GM21390 (cell line): ENCODE measurements around the gene DYRK4.

Experiments
- ATAC-seq: cut with Tn5 transposase; IDR thresholded peaks from one replicate; pipeline ENCODE4 v1.9.1; 2021; ENCODE audit not compliant: unreplicated experiment

The DYRK4 gene

DNA sequence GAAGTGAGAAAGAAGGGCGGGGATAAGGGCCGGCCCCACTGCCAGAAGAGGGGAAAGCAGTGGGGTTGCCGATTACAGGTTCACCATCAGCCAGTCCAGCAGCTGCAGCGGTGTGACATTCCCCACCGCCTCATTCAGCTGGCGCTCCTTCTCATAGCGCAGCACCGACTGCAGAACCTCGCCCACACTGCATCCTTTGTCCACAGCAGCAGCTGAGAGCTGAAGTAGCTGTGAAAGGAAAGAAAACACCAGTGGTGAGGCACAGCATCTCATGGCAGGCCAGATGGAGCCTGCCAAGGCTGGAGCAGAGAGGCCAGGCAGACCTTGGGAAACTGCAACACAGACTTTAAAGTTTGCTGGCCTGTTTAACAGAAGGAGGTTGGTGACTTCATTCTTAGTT is 53.7 kb downstream of the DYRK4 start:
- no peak for ATAC-seq

DNA sequence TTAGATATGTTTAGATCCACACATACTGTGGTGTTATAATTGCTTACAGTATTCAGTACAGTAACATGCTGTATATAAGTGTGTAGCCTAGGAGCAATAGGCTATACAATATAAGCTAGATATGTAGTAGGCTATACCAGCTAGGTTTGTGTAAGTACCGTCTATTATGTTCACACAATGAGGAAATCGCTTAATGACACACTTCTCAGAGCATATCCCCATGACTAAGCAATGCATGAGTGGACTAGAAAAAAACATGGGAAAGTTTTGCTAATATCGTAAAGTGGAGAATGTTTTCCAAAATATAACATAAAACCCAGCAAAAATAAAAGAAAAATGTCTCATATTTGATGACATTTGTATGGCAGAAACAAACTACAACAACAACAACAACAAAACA is 59.5 kb downstream of the DYRK4 start:
- ATAC-seq: no peak

GRCh38 chr12:4626543-4626942 is 64.5 kb downstream of the DYRK4 start:
- no peak for ATAC-seq

- no peak for ATAC-seq
Measured at GRCh38 chr12:4628406-4628805, 66.4 kb downstream of the DYRK4 start.

- ATAC-seq: no peak
Measured at GRCh38 chr12:4630262-4630661, 68.3 kb downstream of the DYRK4 start.

- no peak for ATAC-seq
Measured at GRCh38 chr12:4643747-4644146, 81.7 kb downstream of the DYRK4 start.

GRCh38 chr12:4645023-4645422 is 83.0 kb downstream of the DYRK4 start:
- ATAC-seq: no peak

GRCh38 chr12:4648104-4648500 is 86.1 kb downstream of the DYRK4 start:
- ATAC-seq: no peak

GRCh38 chr12:4648501-4649357 is 86.7 kb downstream of the DYRK4 start, which contains the start of the genes AKAP3 and NDUFA9:
TSS of gene AKAP3 (minus strand) at chr12:4649051. CDS start at chr12:4638196, 10,855 bp downstream.
TSS of gene NDUFA9 (plus strand) at chr12:4649114. CDS start at chr12:4649127, 13 bp downstream.
- ATAC-seq: peak; percentile 85

DNA sequence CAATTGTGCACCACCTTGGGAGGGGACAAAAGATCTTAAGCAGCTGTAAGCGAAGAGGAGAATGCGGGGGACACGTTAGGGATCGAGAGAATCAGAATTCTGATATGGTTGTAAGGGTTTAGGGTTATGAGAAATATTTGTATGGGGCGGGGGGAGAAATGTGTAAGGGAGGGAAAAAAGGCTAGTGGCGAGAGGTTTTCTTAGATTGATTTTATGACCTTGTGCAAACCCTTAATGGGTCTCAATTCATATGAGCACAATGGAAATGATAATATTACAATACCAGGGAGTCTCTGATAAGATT is 87.3 kb downstream of the DYRK4 start:
- no peak for ATAC-seq

DNA sequence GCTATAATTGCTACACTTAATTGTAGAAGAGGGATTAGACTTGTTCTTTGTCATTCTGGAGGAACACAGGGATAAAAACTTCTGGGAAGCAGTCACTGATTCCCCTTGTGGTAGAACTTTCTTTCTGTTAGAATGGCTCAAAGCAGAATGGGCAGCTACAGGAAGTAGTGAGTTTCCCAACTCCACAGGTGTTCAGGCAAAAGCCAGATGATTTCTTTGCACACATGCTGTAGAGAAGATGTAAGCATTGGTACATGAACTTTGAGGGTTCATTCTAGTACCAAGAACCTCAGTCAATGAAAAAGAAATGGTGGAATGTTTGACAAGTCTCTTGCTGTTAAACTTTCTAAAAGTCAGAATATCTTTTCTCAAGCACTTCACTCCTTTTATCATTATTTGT is 91.2 kb downstream of the DYRK4 start:
- no peak for ATAC-seq

DNA sequence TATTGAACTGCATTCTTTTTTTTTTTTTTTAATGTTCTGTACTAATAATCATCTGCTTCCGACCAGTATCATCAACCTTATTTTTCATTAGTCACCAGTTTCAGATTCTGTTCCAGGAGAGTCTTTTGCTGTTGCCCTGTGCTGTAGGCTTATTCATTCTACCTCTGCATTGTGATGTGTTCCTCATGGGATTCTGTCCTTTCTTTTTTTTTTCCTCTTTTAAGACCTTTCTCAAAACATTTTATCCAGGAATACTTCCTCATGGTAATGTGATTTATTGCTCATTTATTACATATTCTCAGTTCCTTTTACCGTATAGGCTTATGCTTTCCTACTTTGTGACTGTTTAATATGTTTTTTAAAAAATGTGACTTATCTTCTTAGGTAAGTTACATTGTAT is 91.7 kb downstream of the DYRK4 start:
- no peak for ATAC-seq
